LNCAP (cell line): ENCODE measurements around the gene BGLAP.

ENCODE experiments used
- CTCF ChIP-seq: fragments of 450-650 bp; IDR thresholded peaks from 2 replicates; pipeline ENCODE4 v1.5.1; 2017; ENCODE audit warnings: mild to moderate bottlenecking

Gene BGLAP

GRCh38 chr1:156259805-156260204 is 17.8 kb downstream of the BGLAP start:
- no peak for TF ChIP-seq CTCF

DNA sequence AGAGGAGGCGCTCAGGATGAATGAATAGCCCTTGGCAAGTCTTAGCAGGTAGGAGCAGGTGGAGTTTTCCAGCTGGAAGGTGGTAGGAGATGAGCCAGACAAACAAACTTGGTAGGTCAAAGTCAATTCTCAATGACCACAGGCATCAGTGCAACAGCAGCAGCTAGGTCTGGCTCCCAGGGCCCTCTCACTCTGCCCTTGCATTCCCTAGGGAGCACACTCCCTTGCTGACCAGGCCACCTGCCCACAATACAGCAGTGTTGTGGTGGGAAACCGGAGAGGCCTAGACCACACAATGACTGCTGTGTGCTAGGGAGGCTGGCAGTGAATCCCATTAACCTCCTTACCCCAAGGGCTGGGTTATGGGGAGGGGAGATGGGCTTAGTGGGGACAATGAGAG is 18.9 kb downstream of the BGLAP start:
- no peak for TF ChIP-seq CTCF

GRCh38 chr1:156262461-156263287 is 20.7 kb downstream of the BGLAP start:
- no peak for TF ChIP-seq CTCF

GRCh38 chr1:156263288-156263655 is 21.3 kb downstream of the BGLAP start:
- TF ChIP-seq CTCF = no peak

GRCh38 chr1:156266051-156266450 is 24.1 kb downstream of the BGLAP start:
- TF ChIP-seq CTCF = no peak

DNA sequence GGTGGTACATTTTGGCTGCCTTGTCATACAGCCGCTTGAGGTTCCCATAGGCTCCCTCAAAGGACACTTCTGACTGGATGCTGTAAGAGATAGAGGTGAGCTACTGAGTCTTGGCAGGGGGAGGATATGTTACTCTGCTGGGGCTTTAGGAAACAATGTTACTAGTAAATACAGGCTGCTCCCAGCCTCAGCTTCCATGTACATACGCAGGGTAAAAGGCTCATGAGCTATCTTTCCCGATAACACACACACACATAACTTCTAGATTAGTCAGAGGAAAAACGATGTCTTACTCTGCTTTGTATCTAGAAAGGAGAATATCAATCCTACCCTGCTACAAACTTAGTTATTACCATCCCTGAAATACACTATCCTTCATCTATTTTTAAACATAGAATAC is 26.4 kb downstream of the BGLAP start:
- no peak for TF ChIP-seq CTCF

- no peak for TF ChIP-seq CTCF
Measured at GRCh38 chr1:156270314-156270713, 28.3 kb downstream of the BGLAP start.

- TF ChIP-seq CTCF = no peak
Measured at GRCh38 chr1:156276532-156276931, 34.5 kb downstream of the BGLAP start.
